NCI-H345 treated with DMSO at 0.1 percent for 48 hours (cell line): ENCODE results near the gene TTC17.

Source experiments
- DNase-seq: peaks from one replicate; lab custom pipeline; 2025; ENCODE audit not compliant: unreplicated experiment; lab: John Stamatoyannopoulos, UW

Gene TTC17

DNA sequence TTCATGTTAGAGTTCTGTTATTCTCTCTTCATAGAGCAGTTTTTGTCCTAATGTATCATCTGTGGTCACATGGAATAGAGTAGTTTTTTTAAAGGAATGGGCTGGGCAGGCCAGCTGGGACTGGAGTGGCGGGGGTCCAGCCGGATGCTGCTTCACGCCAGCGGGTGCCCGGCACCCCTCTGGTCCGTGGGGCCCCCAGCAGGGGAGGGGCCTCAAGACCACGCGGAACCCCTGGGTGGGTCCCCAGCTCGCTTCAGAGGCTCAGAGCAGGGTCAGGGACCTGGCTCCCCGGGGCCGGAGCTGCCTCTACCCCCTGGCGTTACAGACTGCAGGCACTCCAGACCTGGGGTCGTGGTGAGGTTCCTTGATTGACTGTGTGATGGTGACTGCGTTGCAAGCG is 162.8 kb downstream of the TTC17 start:
- DNase-seq = no peak

DNA sequence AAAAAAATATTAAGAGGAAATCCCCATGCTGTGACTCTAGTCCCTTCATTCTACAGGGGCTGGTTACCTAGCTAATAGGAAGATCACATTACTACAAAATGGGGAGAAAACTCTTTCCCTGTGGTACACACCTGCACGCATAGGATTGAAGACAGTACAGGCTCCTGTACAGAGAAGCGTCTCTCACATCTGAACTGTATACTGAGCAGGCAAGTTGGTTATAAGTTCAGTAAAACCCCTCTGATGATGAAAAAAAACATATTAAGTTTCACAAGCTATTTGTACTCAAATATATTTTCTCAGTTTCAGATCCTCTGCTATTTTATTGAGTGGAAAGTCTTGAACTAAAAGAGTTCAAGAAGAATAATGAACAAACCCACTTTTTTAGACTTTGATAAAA is 164.9 kb downstream of the TTC17 start:
- no peak for DNase-seq

DNA sequence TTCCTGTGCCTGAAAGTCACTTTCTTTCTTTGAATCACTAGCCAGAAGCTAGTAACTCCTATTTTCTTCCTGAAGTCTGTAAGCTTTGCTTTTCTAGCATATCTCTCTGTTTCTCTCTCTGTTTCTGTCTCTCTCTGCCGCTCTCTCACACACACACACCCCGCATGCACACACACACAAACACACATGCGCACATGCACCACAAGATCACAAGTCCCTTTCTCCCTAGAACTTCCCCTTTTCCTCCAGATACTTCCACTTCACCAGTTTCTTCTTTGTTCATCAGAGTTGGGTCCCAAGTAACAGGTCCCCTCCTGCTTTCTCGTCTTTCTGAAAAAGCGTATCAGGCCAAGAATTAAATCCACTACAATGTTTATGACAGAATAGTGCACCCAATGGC is 173.3 kb downstream of the TTC17 start:
- no peak for DNase-seq

DNA sequence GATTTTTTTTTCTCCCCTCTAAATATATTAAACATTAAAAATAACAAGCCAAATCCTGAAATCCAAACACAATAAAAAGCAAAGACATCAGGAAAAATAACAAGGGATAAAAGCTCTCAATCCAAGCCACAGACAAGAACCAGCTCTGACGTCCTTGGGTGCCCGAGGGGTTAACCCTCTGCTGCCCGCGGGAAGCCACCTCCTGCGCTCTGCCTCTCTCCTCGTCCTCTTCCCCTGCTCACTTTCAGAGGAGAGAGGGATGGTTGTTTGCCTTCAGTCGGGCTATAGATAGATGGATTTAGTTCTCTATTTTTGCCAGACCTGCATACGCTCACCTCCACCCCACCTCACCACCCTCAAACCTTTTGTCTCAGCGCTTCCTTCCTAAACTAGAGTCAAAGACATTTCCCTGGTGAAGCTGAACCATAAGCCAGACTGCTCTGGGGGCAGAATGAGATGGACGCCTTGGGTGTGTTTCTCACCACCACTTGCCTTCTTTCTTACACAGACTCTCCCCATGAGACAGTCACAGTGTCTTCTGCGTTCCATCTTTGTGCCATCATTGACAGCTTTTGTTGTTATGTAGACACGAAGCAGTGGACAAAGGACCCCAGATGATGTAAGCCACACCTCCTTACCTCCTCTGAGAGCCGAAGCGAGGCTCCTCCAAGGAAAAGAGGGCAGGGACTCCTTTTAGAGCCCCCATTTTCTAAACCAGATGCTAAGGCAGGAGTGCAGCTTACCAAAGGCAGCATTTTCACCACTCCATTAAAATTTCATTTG is 179.3 kb downstream of the TTC17 start:
- DNase-seq = no peak

DNA sequence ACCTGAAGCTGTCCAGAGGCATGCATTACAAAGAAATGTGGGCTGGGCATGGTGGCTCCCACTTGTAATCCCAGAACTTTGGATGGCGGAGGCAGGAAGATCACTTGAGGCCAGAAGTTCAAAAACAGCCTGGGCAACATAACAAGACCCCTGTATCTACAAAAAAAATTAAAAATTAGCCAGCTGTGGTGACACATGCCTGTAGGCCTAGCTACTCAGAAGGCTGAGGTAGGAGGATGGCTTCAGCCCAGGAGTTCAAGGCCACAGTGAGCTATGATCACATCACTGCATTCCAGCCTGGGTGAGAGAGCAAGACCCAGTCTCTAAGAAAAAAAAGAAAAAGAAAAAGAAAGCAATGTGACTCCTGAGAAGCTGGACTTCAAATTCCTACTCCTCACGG is 183.3 kb downstream of the TTC17 start:
- DNase-seq = no peak

DNA sequence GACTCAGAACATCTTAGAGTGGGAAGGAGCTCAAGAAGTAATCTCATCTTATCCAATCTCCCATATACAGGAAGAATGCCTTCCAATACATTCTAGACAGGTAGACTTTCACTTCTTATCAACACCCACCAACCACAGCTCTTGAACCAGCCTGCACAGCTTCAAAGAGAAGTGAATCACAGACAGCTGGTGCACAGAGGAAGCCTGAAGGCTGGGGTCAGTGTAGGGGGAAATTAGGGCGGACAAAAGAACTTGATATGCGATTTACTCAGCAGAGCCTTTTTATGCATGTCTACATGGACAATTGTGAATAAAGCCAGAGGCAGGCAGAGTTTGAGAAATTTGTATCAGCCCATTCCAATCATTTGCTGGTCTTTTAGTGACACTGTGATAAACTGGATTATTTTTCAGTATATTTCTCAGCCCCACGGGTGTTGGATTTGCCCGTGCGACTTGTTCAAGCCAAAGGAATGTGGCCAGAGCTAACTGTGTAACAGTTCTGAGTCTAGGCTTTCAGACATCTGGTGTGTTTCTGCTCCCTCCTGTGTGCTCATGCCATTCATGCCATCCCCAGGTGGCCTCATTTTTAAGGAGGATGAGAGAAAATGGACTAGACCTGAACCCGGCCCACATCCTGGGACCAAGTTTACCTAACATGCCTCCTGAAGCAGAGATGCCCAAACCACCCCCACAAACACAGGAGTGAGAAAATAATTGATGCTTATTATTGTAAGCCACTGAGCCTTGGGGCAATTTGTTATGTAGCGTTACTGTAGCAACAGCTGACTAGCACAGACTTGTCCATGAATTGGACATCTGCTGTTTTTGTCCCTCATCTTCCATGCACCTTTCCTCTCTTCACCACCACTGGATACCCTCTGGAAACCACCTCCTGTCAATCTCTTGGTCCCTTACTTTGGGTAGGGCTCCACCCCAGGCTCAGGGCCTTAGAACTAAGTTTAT is 184.3 kb downstream of the TTC17 start:
- DNase-seq = no peak
